Gastroesophageal sphincter (tissue), 4 donors: Measurements from ENCODE around the gene DUXB. TPM values are rescaled to one million over a fixed set of nuclear protein-coding genes. Genes with fewer than 3 reads are reported as not detected.

Experiments used
- ATAC-seq: fragments of 150-250 bp; one replicate; pipeline ENCODE4 v1.9.1; 2016; ENCODE audit warnings: mild to moderate bottlenecking, moderate library complexity
- H3K27ac ChIP-seq, 4 donors: fragments of 200-600 bp; sonication (generic) in 3 of 4; 1 replicate in 3 of 4; 2 replicates in 1 of 4; pipeline ENCODE4 v1.5.1; 2016 to 2019
- H3K27me3 ChIP-seq: fragments of 200-600 bp; sonication (generic); one replicate; pipeline ENCODE4 v1.5.1; 2019
- H3K36me3 ChIP-seq, 2 donors: fragments of 200-600 bp; sonication (generic); one replicate each; pipeline ENCODE4 v1.5.1; 2019; ENCODE audit warnings: control low read depth in 1 of 2
- H3K4me1 ChIP-seq, 3 donors: fragments of 200-600 bp; sonication (generic); 1 replicate in 2 of 3; 2 replicates in 1 of 3; pipeline ENCODE4 v1.5.1; 2016 to 2019; ENCODE audit warnings: control low read depth in 2 of 3
- H3K4me3 ChIP-seq, 2 donors: fragments of 200-600 bp; sonication (generic); one replicate each; pipeline ENCODE4 v1.5.1; 2019; ENCODE audit warnings: mild to moderate bottlenecking in 1 of 2, moderate library complexity in 1 of 2
- H3K9me3 ChIP-seq, 3 donors: fragments of 200-600 bp; sonication (generic); one replicate each; pipeline ENCODE4 v1.5.1; 2017 to 2019; ENCODE audit warnings: control low read depth in 2 of 3
- EP300 ChIP-seq: sonication (generic); formaldehyde crosslinking; IDR thresholded peaks from one replicate; pipeline ENCODE4 v1.6.1; 2017; ENCODE audit warnings: antibody characterized with exemption, mild to moderate bottlenecking
- POLR2A ChIP-seq, 2 donors: fragments of 450-650 bp; IDR thresholded peaks; one replicate each; pipeline ENCODE4 v1.6.1; 2017; ENCODE audit warnings: antibody characterized with exemption in 2 of 2, mild to moderate bottlenecking in 2 of 2, moderate library complexity in 1 of 2
- POLR2AphosphoS5 ChIP-seq: sonication (generic); formaldehyde crosslinking; IDR thresholded peaks from one replicate; pipeline ENCODE4 v1.6.1; 2017; ENCODE audit warnings: antibody characterized with exemption
- WGBS, 2 donors: methylation state at CpG; one replicate each; pipeline ENCODE4 v1.1.5; 2018; ENCODE audit warnings: low coverage in 1 of 2; 5-methylcytosine and 5-hydroxymethylcytosine counted together
- small RNA-seq, 4 donors: library from RNA; depleted of rRNA; stranded (forward); fragments of <200 nt; gene quantifications; one replicate each; pipeline ENCODE3, GENCODE V24; 2016
- total RNA-seq, 4 donors: library from RNA; depleted of rRNA; stranded (reverse); fragments of >200 nt; gene quantifications; one replicate each; pipeline ENCODE4 v1.1.0, GENCODE V29; 2016
- TF ChIP-seq, protein P1 (sequence below), 4 experiments: fragments of 200-600 bp in 2 of 4; fragments of 450-650 bp in 2 of 4; sonication (generic) in 1 of 4; IDR thresholded peaks; one replicate each; pipeline ENCODE4 v1.5.1; 2017 to 2019; ENCODE audit warnings: antibody characterized with exemption in 4 of 4, mild to moderate bottlenecking in 2 of 4, moderate library complexity in 2 of 4

The DUXB gene
- total RNA-seq, 4 donors from 2014 or later, result not detected

DNA sequence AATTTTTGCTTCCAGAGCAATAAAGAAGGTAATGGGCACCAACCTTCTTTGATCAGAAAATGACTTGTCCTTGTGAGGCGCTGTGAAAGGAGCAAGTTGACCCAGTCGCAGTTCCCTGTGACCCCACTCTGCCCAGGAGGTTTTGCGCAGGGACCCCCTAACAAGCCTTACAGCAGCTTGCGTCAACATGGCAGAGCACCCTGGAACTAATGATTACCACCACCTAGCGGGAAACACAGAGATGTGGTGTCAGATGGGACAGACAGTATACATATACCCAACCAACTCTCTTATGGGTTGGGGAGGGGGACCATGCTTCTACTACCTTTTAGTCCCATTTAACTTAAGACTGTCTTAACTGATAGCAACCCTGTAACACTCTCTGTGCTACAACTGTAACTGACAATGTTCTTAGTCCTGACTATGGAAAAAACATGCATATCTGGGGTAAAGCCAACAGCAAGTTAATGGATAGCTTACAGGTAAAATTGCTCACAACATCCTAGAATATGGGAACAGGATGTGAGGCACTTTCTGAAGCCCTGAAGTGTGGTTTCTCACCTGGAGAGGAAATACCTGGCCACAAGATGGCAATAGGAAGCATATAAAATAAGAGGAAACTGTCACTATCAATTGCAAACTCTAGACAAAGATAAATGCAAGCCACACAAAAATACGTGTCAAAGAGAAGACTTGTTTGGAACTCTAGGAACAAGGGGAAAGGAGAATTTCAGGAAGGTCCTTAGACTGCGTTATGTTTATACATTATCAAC, 56.8 kb downstream of the DUXB start:
- no peak overlapping the region for H3K27ac ChIP-seq
- no peak overlapping the region for H3K4me3 ChIP-seq
- 81 to 89% methylated on average over 3 to 6 of the region's 7 CpGs for WGBS, 2 donors
- TF ChIP-seq POLR2AphosphoS5 (no peak), POLR2A (IDR thresholded peaks at IDR 0.05) (no peak), EP300 (no peak)
- TF ChIP-seq, protein P1, sequence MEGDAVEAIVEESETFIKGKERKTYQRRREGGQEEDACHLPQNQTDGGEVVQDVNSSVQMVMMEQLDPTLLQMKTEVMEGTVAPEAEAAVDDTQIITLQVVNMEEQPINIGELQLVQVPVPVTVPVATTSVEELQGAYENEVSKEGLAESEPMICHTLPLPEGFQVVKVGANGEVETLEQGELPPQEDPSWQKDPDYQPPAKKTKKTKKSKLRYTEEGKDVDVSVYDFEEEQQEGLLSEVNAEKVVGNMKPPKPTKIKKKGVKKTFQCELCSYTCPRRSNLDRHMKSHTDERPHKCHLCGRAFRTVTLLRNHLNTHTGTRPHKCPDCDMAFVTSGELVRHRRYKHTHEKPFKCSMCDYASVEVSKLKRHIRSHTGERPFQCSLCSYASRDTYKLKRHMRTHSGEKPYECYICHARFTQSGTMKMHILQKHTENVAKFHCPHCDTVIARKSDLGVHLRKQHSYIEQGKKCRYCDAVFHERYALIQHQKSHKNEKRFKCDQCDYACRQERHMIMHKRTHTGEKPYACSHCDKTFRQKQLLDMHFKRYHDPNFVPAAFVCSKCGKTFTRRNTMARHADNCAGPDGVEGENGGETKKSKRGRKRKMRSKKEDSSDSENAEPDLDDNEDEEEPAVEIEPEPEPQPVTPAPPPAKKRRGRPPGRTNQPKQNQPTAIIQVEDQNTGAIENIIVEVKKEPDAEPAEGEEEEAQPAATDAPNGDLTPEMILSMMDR (IDR thresholded peaks at IDR 0.05), result no peak
- no peaks in the 10 kb centered on the region for H3K9me3 ChIP-seq
- H3K36me3 ChIP-seq, result peaks cover 0 to 62% of the 10 kb centered on the region in 2 donors
- peaks cover 0 to 46% (median 13%) of the 10 kb centered on the region in 3 donors for H3K4me1 ChIP-seq
- no peak for ATAC-seq
- no peaks in the 10 kb centered on the region for H3K27me3 ChIP-seq

Small RNAs within 50 kb of the gene (small RNA-seq; reads per million reads assigned to genes)
- 0 reads per million in 4 donors for gene RN7SL520P

Other genes starting within 250 kb of the DUXB start
- gene TMEM170A, start 236.8 kb downstream of the DUXB start, total RNA-seq, result 10 to 100 TPM in 3 of 4 donors, 1 to 10 TPM in 1; 9.8 to 21.8 (median 13.8) TPM
- gene CHST6, start 206.0 kb downstream of the DUXB start, total RNA-seq, result 1 to 10 TPM in 2 of 4 donors, under 1 TPM in 2; 0.62 to 3.2 (median 1.6) TPM
- gene CHST5, start 165.4 kb downstream of the DUXB start, total RNA-seq, result not detected
- 10 to 100 TPM in 1 of 4 donors, 1 to 10 TPM in 3; 7.2 to 12.0 (median 9.3) TPM for gene TMEM231, start 145.2 kb downstream of the DUXB start, total RNA-seq
- gene GABARAPL2, start 135.1 kb downstream of the DUXB start, total RNA-seq, result 100 to 1,000 TPM in 1 of 4 donors, 10 to 100 TPM in 3; 87.4 to 118 (median 92.0) TPM
- 10 to 100 TPM; 27.2 to 38.7 (median 32.4) TPM for gene ADAT1, start 78.2 kb downstream of the DUXB start, total RNA-seq
- 100 to 1,000 TPM; 118 to 130 (median 121) TPM for gene KARS1, start 53.8 kb downstream of the DUXB start, total RNA-seq
- 10 to 100 TPM; 64.3 to 82.2 (median 71.4) TPM for gene TERF2IP, start 53.7 kb downstream of the DUXB start, total RNA-seq
- not detected for gene CPHXL2, start 24.5 kb downstream of the DUXB start, total RNA-seq
- gene CPHXL, start 25.0 kb upstream of the DUXB start, total RNA-seq, result not detected